Glutamatergic neuron (in vitro differentiated cells): ENCODE measurements around the gene ROS1. TPM values are rescaled to one million over a fixed set of nuclear protein-coding genes. Genes with fewer than 3 reads are reported as not detected.

ENCODE experiments used
- DNase-seq: peaks from one replicate; pipeline ENCODE4 v3.0.0; 2022
- H3K27ac Mint-ChIP-seq: one replicate; pipeline ENCODE4 v1.8.0; 2020; ENCODE audit warnings: mild to moderate bottlenecking, mixed read lengths, inconsistent platforms; ENCODE audit not compliant: unreplicated experiment
- H3K27me3 Mint-ChIP-seq: one replicate; pipeline ENCODE4 v1.8.0; 2020; ENCODE audit warnings: mild to moderate bottlenecking, moderate library complexity, mixed read lengths, inconsistent platforms; ENCODE audit not compliant: unreplicated experiment
- H3K36me3 Mint-ChIP-seq: one replicate; pipeline ENCODE4 v1.8.0; 2020; ENCODE audit warnings: mild to moderate bottlenecking, mixed read lengths, inconsistent platforms; ENCODE audit not compliant: unreplicated experiment
- H3K4me1 Mint-ChIP-seq: one replicate; pipeline ENCODE4 v1.8.0; 2020; ENCODE audit warnings: mild to moderate bottlenecking, low read depth, mixed read lengths, inconsistent platforms; ENCODE audit not compliant: unreplicated experiment
- H3K4me3 Mint-ChIP-seq: one replicate; pipeline ENCODE4 v1.8.0; 2020; ENCODE audit warnings: mild to moderate bottlenecking, mixed read lengths, inconsistent platforms; ENCODE audit not compliant: unreplicated experiment
- H3K9me3 Mint-ChIP-seq: one replicate; pipeline ENCODE4 v1.8.0; 2020; ENCODE audit warnings: mild to moderate bottlenecking, moderate library complexity, mixed read lengths, inconsistent platforms; ENCODE audit not compliant: unreplicated experiment
- CTCF ChIP-seq: fragments of 200-600 bp; sonication (generic); IDR thresholded peaks from one replicate; pipeline ENCODE4 v1.5.0; 2021; ENCODE audit not compliant: partially characterized antibody, unreplicated experiment
- total RNA-seq: library from RNA; stranded (reverse); fragmentation: NEBNext Ultra II Directional; extraction: Animal tissue kit (Norgen Biotek cat#: 25700); gene quantifications from one replicate; pipeline ENCODE4 v1.2.1, GENCODE V29; 2021; ENCODE audit not compliant: unreplicated experiment

Gene ROS1
- total RNA-seq, 1 donor from 2014 or later: not detected

- no peak for DNase-seq
- H3K4me1 Mint-ChIP-seq: no peaks in the 10 kb centered on the region
- H3K27ac Mint-ChIP-seq: no peak overlapping the region
- TF ChIP-seq CTCF: no peak
- no peak overlapping the region for H3K4me3 Mint-ChIP-seq
- H3K36me3 Mint-ChIP-seq: no peaks in the 10 kb centered on the region
- no peaks in the 10 kb centered on the region for H3K9me3 Mint-ChIP-seq
- H3K27me3 Mint-ChIP-seq: no peaks in the 10 kb centered on the region
These were observed 16.1 kb upstream of the ROS1 start for GRCh38 chr6:117441824-117442264.

- Mint-ChIP-seq H3K4me1 (no peaks in the 10 kb centered on the region), H3K9me3 (no peaks in the 10 kb centered on the region), H3K4me3 (no peak overlapping the region), H3K36me3 (no peaks in the 10 kb centered on the region), H3K27me3 (no peaks in the 10 kb centered on the region), H3K27ac (no peak overlapping the region)
- no peak for TF ChIP-seq CTCF
- no peak for DNase-seq
These were observed 15.2 kb upstream of the ROS1 start for GRCh38 chr6:117440706-117441525.

GRCh38 chr6:117432273-117432672 is 6.5 kb upstream of the ROS1 start:
- no peak for TF ChIP-seq CTCF
- Mint-ChIP-seq H3K9me3 (no peaks in the 10 kb centered on the region), H3K4me3 (no peak overlapping the region), H3K27me3 (no peaks in the 10 kb centered on the region), H3K27ac (no peak overlapping the region), H3K36me3 (no peaks in the 10 kb centered on the region), H3K4me1 (no peaks in the 10 kb centered on the region)
- no peak for DNase-seq

- no peaks in the 10 kb centered on the region for H3K36me3 Mint-ChIP-seq
- H3K4me3 Mint-ChIP-seq: no peak overlapping the region
- no peak for DNase-seq
- no peak for TF ChIP-seq CTCF
- no peaks in the 10 kb centered on the region for H3K9me3 Mint-ChIP-seq
- H3K27ac Mint-ChIP-seq: no peak overlapping the region
- no peaks in the 10 kb centered on the region for H3K27me3 Mint-ChIP-seq
- H3K4me1 Mint-ChIP-seq: no peaks in the 10 kb centered on the region
These were observed 2.0 kb downstream of the ROS1 start for GRCh38 chr6:117423754-117424153.

- no peak for TF ChIP-seq CTCF
- no peak overlapping the region for H3K27ac Mint-ChIP-seq
These were observed 7.4 kb downstream of the ROS1 start for GRCh38 chr6:117418320-117418719.

More at GRCh38 chr6:117418320-117418719, 7.4 kb downstream of the ROS1 start:
- Mint-ChIP-seq H3K9me3 (no peaks in the 10 kb centered on the region), H3K4me1 (no peaks in the 10 kb centered on the region), H3K36me3 (no peaks in the 10 kb centered on the region), H3K27me3 (no peaks in the 10 kb centered on the region), H3K4me3 (no peak overlapping the region)
- no peak for DNase-seq
